ENCODE measurements around the gene INO80E. TPM values are rescaled to one million over a fixed set of nuclear protein-coding genes. Genes with fewer than 3 reads are reported as not detected.
A peak's percentile ranks its signal among the peaks of the same experiment; 100 is the strongest.
"Not testable (repeated sequence)": the region's sequence is repeated elsewhere in the genome, so short reads cannot be mapped to it uniquely, and the experiment has no call there.

Gene INO80E
- total RNA-seq, 1 donor from 2014 or later, result 71.4 TPM

GRCh38 chr16:30011714-30012504 lies 15.9 kb downstream of the INO80E start:
- H3K4me1 Mint-ChIP-seq (ENCODE audit: low read depth, unreplicated experiment), result peaks cover 2% of the 10 kb centered on the region
- H3K36me3 Mint-ChIP-seq (ENCODE audit: unreplicated experiment), result no peaks in the 10 kb centered on the region
- H3K4me3 Mint-ChIP-seq (ENCODE audit: unreplicated experiment), result peak overlapping the region; percentile 91
- H3K9me3 Mint-ChIP-seq (ENCODE audit: unreplicated experiment), result peaks cover 5% of the 10 kb centered on the region
- DNase-seq, result no peak
- TF ChIP-seq CTCF (IDR thresholded peaks at IDR 0.05; ENCODE audit: partially characterized antibody, unreplicated experiment), result no peak
- H3K27me3 Mint-ChIP-seq (ENCODE audit: unreplicated experiment), result peaks cover 10% of the 10 kb centered on the region
- peak overlapping the region; percentile 70 for H3K27ac Mint-ChIP-seq (ENCODE audit: unreplicated experiment)

GRCh38 chr16:30012598-30012997 lies 16.6 kb downstream of the INO80E start:
- DNase-seq; H3K9me3 Mint-ChIP-seq (ENCODE audit: unreplicated experiment); H3K27ac Mint-ChIP-seq (ENCODE audit: unreplicated experiment); H3K36me3 Mint-ChIP-seq (ENCODE audit: unreplicated experiment); H3K4me1 Mint-ChIP-seq (ENCODE audit: low read depth, unreplicated experiment); H3K4me3 Mint-ChIP-seq (ENCODE audit: unreplicated experiment): not testable (repeated sequence)
- peaks cover 13% of the 10 kb centered on the region for H3K27me3 Mint-ChIP-seq (ENCODE audit: unreplicated experiment)

GRCh38 chr16:30015450-30015849 lies 19.4 kb downstream of the INO80E start:
- H3K4me3 Mint-ChIP-seq (ENCODE audit: unreplicated experiment); H3K36me3 Mint-ChIP-seq (ENCODE audit: unreplicated experiment); H3K27me3 Mint-ChIP-seq (ENCODE audit: unreplicated experiment); H3K9me3 Mint-ChIP-seq (ENCODE audit: unreplicated experiment); H3K4me1 Mint-ChIP-seq (ENCODE audit: low read depth, unreplicated experiment); H3K27ac Mint-ChIP-seq (ENCODE audit: unreplicated experiment); DNase-seq: not testable (repeated sequence)

GRCh38 chr16:30016555-30017276 lies 20.7 kb downstream of the INO80E start:
- Mint-ChIP-seq H3K4me3 (ENCODE audit: unreplicated experiment) (no peak overlapping the region), H3K9me3 (ENCODE audit: unreplicated experiment) (no peaks in the 10 kb centered on the region), H3K27me3 (ENCODE audit: unreplicated experiment) (peaks cover 6% of the 10 kb centered on the region), H3K27ac (ENCODE audit: unreplicated experiment) (no peak overlapping the region), H3K4me1 (ENCODE audit: low read depth, unreplicated experiment) (peaks cover 5% of the 10 kb centered on the region), H3K36me3 (ENCODE audit: unreplicated experiment) (no peaks in the 10 kb centered on the region)
- no peak for TF ChIP-seq CTCF (IDR thresholded peaks at IDR 0.05; ENCODE audit: partially characterized antibody, unreplicated experiment)
- DNase-seq, result no peak

- no peak for TF ChIP-seq CTCF (IDR thresholded peaks at IDR 0.05; ENCODE audit: partially characterized antibody, unreplicated experiment)
- Mint-ChIP-seq H3K4me3 (ENCODE audit: unreplicated experiment) (no peak overlapping the region), H3K36me3 (ENCODE audit: unreplicated experiment) (no peaks in the 10 kb centered on the region), H3K9me3 (ENCODE audit: unreplicated experiment) (no peaks in the 10 kb centered on the region), H3K4me1 (ENCODE audit: low read depth, unreplicated experiment) (peaks cover 2% of the 10 kb centered on the region), H3K27ac (ENCODE audit: unreplicated experiment) (no peak overlapping the region), H3K27me3 (ENCODE audit: unreplicated experiment) (peaks cover 3% of the 10 kb centered on the region)
- no peak for DNase-seq
Observed at GRCh38 chr16:30017277-30017656, 21.2 kb downstream of the INO80E start.

- not testable (repeated sequence) for H3K9me3 Mint-ChIP-seq (ENCODE audit: unreplicated experiment); H3K36me3 Mint-ChIP-seq (ENCODE audit: unreplicated experiment); H3K27ac Mint-ChIP-seq (ENCODE audit: unreplicated experiment); H3K4me3 Mint-ChIP-seq (ENCODE audit: unreplicated experiment); H3K4me1 Mint-ChIP-seq (ENCODE audit: low read depth, unreplicated experiment); DNase-seq; H3K27me3 Mint-ChIP-seq (ENCODE audit: unreplicated experiment)
Observed at GRCh38 chr16:30017937-30018336, 21.9 kb downstream of the INO80E start.
